NCI-H2081 treated with DMSO at 0.1 percent for 48 hours (cell line): ENCODE results near the gene RPL10.

Experiments used
- DNase-seq: peaks from one replicate; lab custom pipeline; 2025; lab: John Stamatoyannopoulos, UW

The RPL10 gene

DNA sequence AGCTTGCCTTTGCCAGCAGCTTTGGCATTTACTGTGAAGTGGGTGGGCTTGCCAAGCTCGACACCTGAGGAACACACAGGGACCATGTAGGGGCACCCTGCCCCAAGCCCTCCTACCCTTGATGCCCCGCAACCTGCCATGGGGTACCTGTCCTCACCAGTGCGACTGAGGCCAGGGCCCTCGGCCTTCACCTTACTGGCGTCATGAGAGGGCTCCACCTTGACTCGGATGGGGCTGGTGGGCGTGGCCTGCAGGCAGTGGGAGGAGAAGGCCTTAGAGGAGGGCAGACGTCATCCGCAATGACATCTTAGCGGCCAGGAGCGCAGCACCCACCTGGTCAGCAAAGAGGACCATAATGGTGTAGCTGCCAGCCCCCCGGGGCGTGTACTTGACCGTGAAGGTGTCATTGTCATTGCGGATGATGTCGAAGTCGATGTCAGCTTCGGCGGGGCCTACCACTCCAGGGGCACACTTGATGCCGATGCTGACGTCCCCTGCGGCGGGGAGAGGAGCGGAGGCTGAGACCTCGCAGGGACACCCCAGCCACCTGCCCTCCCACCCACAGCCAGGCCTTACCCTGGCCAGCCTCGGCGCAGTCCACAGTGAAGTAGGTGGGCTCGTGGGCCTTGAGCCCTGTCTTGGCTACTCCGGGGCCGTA, 36.0 kb upstream of the RPL10 start:
- no peak for DNase-seq

DNA sequence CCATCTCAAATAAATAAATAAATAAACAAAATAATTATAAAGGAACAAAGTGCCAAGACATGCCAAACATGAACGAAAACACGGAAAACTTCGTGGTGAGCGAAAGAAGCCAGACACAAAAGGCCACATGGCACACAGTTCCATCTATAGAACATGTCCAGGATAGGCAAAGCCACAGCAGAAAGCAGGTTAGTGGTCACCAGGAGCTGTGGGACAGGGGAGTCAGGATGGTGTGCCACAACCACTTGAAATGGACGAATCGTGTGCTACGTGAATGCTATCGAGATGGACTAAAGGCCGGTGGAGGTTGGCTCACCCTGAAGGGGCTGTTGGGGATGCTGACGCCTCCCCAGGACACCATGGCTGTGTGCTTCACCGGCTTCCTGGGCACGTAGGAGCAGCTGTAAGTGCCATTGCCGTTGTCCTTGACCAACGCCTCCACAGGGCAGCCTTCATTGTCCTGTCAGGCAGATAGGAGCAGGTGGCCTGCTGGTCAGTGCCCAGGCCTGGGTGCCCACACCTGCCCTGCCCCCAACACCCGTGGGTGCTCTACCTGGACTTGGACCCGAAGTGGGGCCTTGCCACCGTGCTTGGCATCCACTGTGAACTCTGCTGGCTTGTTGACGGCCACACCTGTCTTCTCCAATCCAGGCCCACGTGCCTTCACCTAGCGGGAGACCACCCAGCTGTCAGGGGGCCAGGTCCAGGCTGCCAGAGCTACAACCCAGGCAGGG, 34.3 kb upstream of the RPL10 start:
- no peak for DNase-seq

DNA sequence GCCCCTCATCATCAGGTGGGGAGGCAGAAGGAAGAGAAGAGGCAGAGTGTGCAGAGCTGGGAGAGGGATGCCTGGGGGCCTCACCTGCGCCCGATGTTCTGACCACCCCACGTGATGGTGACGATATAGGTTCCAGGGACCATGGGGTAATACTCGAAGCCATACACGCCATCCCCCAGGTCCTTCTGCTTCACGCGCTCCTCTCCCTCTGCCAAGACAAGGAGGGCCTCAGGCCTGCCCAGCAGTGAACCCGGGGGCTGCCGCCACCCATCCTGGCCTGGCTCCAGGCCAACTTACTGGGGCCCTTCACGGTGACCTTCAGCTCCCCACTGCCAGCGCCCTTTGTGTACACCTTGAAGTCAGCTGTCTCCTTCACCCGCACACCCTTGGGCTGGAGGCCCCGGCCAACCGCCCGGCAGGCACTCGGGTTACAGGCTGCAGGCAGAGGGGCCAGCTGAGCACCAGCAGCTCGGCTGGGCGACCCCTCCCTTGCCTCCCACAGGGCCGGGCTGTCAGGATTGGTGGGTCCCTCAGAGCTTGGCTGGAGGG, 33.1 kb upstream of the RPL10 start:
- DNase-seq: no peak

DNA sequence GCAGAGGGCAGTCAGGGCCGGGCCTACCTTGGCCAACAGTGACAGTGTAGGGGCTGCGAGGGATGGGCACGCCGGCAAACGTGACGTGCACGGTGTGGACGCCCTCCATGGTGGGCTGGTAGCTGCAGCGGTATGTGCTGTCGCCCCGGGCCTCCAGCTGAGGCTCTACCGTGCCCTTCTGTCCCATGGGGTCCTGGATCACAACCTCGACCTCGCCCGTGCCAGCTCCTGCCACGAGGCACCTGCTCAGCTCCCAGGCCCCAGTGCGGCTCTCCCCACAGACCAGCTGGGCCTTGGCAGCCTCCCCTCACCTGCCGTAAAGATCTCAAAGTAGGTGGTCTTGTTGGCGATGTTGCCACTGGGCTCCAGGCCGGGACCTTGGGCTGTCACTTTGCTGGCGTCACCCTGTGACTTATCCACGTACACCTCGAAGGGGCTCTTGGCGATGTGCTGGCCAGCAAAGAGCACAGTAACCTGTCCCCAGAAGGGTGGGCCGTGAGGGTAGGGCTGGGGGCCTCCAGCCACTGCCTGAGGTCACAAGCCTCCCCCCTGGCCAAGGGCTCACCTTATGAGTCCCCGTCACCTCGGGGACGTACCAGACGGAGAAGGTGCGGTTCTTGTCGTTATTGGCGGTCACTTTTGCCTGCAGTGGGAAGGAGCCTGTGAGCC, 32.0 kb upstream of the RPL10 start:
- no peak for DNase-seq

DNA sequence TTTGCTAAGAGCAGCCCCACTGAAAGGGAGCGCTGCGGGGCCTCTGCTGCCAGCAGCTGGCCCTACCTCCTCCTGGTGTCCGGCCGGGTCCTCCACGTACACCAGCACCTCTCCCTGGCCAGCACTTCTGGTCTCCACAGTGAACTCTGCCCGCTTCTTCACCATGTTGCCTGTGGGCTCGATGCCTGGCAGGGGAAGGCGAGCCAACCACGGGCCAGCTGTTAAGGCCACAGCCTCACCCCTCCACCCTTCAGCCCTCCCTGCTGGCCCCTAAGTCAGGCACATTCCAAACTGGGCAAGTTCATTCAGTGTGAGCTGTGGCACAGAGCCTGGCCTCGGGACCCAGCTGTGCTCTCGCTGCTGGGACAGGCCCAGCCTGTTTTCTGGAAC, 31.5 kb upstream of the RPL10 start:
- DNase-seq: no peak

DNA sequence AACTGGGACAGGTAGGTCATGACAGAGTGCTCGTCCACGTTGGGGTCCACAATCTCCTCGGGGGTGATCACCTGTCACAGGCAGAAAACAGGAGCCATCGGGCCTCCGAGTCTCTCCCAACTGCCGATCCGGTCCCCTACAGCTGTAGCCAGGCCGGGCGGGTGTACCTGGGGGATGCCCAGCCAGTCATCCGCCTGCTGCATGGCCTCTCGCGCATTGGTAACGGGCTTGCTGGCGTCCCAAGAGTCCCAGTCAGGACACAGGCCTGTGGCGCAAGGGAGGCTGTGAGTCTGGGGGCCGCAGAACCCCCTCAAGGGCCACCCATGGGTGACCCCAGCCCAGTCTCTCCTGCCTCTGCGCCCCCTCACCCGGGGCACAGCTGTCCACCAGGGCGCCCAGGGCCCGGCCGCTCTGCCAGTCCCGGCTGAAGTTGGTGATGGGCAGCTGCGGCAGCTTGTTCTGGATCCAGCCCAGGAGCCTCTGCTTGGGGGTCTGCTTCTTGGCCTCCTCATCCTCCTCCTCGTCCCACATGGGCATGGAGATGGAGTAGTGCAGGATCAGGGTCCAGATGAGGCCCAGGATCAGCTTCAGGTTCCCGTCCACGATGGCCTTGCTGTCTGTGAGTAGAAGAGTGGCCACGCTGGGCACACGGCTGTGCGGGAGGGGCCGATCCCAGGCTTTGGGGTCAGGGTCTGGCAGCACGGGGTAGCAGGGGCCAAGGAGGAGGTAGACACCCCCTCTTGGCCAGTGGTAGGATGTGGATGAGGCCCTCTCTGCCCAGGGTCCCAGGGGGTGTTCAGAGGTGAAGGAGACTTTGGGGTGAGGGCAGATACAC, 30.5 kb upstream of the RPL10 start:
- no peak for DNase-seq

DNA sequence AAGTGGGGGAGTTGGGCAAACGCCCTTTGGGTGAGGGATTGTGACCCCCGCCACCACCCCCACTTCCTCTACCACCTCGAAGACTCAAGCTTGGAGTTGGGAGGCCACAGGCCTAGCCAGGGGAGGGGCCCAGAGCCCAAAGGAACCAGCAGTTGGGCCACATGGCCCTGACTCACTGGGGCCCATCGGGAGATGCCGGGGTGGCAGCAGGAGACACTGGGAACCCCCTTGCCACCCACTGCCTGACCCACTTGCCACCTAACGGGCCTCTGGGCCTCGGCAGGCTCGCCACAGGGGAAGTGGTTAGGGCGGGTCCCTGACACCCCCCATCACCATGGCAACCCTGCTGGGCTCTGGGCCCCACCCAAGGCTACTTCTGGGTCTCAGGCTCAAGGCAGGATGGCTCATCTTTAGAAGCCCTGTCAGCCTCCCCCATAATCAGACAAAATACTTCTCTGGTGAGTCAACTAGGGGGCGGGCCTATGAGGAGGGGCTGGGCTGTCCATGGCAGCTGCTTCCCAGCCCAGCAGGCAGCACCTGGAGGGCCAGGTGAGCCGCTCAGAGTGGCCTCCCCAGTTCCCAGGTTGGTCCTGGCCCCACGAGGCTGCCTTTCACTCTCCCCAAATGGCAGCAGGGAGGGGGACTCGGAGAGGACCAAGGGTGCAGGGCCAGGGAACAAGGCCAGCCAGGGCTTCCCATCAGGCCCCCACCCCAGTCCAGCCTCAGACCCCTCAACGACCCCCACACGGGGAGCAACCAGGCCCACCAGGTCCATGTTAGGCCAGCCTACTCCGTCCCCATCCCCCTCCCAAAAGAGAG, 29.3 kb upstream of the RPL10 start:
- DNase-seq: no peak

DNA sequence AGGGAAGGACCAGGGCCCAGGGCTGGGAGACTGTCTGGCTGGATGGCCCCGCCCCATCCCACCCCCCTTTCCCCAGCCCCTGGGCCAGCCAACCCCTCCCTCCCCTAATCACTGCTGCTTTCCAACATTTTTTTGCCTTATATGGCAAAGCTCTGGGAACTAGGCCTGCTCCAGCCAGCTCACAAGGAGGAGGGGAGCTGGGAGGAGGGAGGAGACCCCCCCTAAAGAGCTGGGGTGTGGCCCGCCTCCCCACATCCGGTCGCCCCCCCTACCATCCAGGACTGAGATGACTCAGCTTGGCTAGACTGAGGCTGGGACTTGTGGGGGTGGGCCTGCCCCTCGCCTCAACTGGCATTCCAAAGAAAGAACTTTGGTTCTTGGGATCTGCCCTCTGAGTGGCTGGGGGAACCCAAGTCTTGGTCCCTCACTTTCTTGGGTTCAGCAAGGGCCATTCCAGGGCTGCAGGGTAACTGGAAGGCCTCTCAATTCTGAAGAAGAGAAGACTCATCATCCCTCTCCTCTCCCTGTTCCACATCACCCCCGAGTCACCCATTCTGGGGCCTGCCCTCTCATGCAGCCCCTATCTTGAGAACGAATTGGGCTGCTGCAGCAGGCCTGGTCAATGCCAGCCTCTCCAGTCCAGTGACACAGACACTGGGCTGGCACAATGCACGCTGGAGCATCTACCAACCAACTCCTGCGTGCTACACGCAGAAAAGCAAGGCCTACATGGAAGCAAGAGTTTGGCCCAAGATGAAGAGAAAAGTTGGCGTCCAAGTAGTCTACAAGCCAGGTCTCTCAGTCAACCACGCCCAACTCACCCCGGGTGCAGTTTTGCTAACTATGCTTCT, 28.5 kb upstream of the RPL10 start:
- no peak for DNase-seq

DNA sequence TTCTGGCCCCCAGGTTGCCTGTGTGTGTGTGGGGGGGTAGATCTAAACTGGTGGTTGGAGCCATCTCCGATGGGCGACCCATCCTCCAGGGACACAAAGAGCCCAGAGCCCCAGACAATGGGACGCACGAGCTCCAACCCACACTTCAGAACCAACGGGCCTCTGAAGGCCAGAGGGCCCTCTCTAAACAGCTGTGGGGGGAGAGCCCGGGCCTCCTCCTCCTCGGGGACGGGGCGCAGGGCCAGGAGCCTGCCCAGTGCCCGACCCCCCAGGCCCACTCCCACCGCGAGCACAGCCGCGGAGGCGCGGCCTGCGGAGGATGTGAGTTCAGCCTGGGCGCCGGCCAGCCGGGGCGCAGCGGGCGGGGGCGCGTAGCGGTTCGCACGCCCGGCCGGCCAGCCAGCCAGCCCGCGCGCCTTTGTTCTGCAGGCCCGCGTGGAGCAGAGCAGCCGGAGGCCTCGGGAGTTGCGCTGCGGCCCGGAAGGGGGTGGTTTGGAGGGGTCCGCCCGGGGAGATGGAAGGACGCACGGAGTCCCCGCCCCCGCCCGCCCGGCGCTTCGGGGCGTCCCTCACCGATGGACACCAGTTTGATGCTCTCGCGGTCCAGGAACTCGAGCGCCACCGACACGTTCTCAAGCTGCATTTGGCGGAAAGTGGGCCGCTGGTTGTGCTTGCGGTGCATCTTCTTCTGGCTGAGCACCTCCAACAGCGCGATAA, 27.7 kb upstream of the RPL10 start:
- no peak for DNase-seq

DNA sequence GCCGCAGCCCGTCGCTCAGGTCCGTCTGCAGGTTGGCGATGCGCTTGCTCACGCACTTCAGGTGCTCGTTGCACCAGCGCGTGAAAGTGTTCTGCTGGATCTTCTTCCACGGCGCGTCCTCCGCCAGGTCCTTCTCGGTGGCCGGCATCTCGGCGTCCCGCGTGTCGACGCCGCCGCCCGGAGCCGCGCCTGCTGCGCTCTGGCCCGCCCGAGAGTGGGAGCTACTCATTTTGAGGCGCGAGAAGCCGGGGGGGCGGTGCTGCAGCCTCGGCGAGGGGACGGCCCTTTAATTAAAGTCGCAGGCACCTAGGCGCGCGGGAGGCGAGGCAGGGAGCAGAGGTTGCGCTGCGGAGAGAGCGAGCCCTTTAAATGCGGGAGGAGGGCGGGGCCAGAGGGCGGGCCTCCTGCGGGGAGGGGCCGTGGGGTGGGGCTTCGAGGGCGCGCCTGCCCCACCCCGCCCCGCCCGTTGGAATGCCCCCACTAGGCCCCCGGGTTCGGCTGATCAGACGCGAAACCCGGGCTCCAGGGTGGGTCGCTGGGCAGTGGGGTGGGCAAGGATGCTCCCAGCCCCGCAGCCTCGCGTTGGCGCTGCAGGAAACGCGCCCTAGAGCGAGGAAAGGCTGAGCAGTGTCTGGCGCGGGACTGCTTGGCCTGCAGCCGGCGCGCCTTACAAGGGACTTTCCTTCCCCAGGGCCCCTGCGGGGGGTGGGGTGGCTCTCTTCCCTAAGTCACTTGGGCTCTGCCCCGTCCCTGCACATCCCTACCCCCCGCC, 27.0 kb upstream of the RPL10 start:
- DNase-seq: no peak

DNA sequence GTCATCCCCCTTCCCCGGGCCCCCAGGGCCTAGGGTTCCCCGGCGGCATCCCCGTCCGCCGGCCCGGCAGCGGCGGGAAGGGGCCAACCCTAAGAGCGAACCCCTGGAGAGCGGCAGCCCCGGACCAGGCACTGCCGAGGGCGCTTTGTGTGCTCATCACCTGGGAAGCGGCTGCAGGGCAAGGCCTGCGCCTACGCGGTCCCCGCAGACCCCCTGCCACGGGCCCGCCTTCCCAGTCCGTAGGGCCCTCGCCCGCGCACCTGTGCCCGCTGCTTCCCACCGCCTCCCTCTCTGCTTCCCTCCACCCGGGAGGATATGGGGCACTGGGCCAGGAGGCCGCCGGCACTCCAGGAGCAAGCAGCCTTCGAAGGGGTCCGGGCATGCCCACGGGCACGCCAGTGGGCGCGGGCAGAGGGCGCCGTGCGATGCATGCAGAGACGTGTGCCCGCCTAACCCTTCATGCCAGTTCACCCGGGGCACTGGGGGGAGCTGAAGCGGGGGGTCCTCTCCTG, 26.3 kb upstream of the RPL10 start:
- no peak for DNase-seq

DNA sequence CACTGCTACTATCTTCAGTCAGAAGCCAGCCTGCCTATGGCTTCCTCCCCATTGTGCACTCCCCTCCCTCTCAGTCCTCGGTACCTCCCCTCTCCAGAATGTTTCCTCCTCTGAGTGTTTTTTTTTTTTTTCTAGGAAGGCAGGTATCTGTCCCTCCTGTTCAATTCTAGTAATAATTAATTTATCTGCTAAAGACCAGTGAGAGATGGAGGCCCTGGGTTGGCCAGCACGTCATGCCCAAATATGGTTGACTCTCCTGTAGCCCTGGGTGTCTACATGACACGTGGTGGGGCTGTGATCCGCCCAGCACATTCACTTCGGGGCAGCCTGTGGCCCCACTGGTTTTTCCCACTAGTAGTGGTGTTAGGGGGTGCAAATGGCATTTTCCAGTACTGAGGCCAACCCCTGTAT, 25.6 kb upstream of the RPL10 start:
- no peak for DNase-seq

DNA sequence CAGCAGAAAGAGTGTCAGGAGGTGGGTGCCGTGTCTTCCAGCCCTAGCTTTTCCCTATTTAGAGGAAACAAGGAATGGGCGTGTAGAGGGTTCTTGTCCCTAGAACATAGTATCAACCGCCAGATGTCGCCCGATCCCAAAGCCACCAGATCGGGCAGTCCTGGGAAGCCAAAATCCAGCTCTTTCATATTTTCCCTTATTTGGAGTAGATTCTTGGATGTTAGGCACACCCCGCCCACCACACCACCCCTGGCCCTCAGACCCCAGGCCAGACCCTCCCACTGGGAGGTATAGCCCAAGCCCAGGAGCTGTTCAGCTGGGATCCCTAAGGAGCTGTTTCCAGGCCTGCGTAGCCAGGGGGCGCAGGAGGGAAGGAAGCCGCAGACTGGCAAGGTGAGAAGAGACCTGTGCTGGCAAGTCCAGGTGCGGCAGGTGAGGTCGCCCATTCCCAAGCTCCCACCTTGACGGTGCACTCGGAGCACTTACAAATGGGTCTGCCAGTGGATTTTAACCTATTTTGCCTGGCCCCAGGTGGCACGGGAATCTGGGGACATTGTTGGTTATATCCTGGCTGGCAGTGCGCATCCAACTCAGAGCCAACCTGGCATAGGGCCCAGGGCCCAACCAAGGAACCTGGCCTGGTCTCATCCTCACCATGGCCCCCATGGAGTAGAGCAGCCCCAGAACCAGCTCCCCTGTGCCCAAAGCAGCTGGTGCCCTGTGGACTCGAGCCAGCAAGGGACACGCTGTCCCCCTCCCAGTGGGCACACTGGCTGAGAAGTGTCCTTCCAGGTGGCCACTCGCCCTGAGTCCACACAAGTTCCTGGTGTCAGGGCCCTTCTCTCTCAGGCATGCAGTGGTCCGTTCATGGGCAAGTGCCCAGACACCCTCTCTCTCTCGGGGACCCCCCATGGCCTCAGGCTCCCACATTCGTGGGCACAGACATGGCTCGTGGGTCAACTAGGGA, 24.6 kb upstream of the RPL10 start:
- DNase-seq: peak; percentile 20

DNA sequence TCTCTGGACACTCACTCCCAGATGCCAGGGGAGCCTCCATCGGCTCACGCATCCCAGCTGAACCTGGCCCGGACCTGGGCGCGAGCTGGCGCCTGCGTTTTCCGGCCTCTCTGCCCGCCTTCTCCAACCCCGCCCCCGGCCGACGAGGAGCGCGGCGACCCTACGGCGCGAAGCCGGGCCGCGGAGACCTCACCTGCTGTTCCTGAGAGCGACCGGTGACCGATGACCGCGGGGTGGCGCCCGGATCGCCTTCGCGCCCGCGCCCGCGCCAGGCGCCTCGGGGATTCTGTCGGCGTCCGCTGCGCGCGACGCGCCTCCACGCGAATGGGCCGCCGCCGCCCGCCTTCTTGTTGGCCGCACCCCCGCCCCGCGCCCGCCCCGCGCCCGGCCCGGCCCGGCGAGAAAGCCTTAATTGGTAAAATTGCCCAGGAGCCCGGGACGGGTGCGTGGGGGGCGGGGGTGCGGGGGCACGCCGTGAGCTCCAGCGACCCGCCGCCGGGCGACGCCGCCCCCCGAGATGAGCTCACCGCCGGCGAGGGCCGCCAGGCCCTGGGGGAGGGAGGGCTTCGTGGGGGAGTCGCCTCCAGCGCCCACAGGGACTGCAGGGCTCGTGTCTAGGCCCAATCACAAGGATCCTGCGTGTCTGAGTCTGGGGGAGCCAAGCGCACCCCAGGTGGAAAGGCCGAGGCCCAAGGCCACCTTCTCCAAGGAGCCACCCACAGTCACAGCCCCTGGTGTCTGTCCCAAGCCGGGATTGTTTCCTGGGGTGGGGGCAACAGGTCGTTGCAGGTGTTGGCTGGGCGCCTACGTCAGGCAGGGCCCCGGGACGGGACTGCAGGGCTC, 23.6 kb upstream of the RPL10 start, which contains the start of gene FLNA:
Gene FLNA (minus strand): TSS at position 322 of the 843 bp plus-strand sequence. CDS start 3,389 bp downstream, outside the sequence.
- no peak for DNase-seq

DNA sequence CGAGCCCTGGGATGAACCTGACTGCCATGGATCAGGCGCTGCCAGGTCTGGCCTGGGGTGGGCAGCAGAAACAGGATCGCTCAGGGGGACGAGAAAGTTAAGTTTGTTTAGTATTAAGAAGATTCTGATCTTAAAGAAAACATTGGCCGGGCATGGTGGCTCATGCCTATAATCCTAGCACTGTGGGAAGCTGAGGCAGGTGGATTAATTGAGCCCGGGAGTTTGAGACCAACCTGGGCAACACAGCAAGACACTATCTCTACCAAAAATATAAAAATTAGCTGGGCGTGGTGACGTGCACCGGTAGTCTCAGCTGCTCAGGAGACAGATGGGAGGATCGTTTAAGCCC, 23.0 kb upstream of the RPL10 start:
- no peak for DNase-seq

DNA sequence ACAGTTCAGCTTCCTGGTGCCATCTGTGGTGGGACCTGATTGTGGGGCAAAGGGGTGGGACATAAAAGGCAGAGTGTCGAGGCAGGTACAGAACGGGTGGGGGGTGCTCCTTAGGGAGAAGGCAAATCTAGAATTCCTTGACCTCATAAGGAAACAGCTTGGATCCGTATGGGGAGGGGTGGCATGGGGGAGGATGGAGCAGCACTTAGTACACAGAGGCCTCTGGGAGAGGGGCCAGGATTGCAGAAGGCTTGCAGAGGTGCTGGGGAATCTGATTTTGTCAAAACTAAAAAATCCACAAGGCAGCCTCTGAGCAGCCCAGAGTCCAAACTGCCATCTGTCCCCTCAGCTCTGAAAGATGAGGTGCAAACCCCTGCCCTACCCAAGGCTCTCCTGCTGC, 21.4 kb upstream of the RPL10 start:
- no peak for DNase-seq
